Trophoblast cell (in vitro differentiated cells and primary cell): ENCODE data around the gene DNAH10.
A peak's percentile ranks its signal among the peaks of the same experiment; 100 is the strongest.

ENCODE experiments used
- DNase-seq, 2 donors: peaks; one replicate each; pipeline ENCODE4 v3.0.0-alpha.2; 2016
- H2AFZ ChIP-seq: 2 replicates; pipeline ENCODE4 v1.6.1; 2013; ENCODE audit warnings: low read length, moderate library complexity, mild to moderate bottlenecking; ENCODE audit not compliant: insufficient read depth, poor library complexity
- H2AK5ac ChIP-seq: 2 replicates; pipeline ENCODE4 v1.6.1; 2013; ENCODE audit warnings: mild to moderate bottlenecking, low read length
- H2BK120ac ChIP-seq: 2 replicates; pipeline ENCODE4 v1.6.1; 2013; ENCODE audit warnings: low read length, mild to moderate bottlenecking, moderate library complexity; ENCODE audit not compliant: insufficient read depth, poor library complexity
- H2BK12ac ChIP-seq: 2 replicates; pipeline ENCODE4 v1.6.1; 2013; ENCODE audit warnings: mild to moderate bottlenecking, low read length, moderate library complexity
- H2BK5ac ChIP-seq: 2 replicates; pipeline ENCODE4 v1.6.1; 2013; ENCODE audit warnings: low read length, low read depth, moderate library complexity, mild to moderate bottlenecking; ENCODE audit not compliant: poor library complexity
- H3K14ac ChIP-seq: 2 replicates; pipeline ENCODE4 v1.6.1; 2013; ENCODE audit warnings: mild to moderate bottlenecking, low read length
- H3K18ac ChIP-seq: 2 replicates; pipeline ENCODE4 v1.6.1; 2013; ENCODE audit warnings: mild to moderate bottlenecking, low read length
- H3K23ac ChIP-seq: 2 replicates; pipeline ENCODE4 v1.6.1; 2013; ENCODE audit warnings: low read length
- H3K27ac ChIP-seq: 2 replicates; pipeline ENCODE4 v1.5.1; 2013; ENCODE audit warnings: low read depth, mild to moderate bottlenecking, inconsistent platforms, low read length, moderate library complexity
- H3K27me3 ChIP-seq: 2 replicates; pipeline ENCODE4 v1.6.1; 2013; ENCODE audit warnings: inconsistent platforms, mild to moderate bottlenecking, low read length, moderate library complexity; ENCODE audit not compliant: insufficient read depth
- H3K36me3 ChIP-seq, 2 experiments: 1 replicate in 1 of 2; 2 replicates in 1 of 2; pipeline ENCODE4 v1.6.1; 2013; ENCODE audit warnings: low read length in 2 of 2, mild to moderate bottlenecking in 2 of 2, moderate library complexity in 1 of 2; ENCODE audit not compliant: insufficient read depth in 2 of 2, control insufficient read depth in 1 of 2
- H3K4ac ChIP-seq: 2 replicates; pipeline ENCODE4 v1.6.1; 2013; ENCODE audit warnings: low read depth, mild to moderate bottlenecking, low read length, moderate library complexity
- H3K4me1 ChIP-seq, 2 experiments: 1 replicate in 1 of 2; 2 replicates in 1 of 2; pipeline ENCODE4 v1.6.1; 2013; ENCODE audit warnings: low read length in 2 of 2, mild to moderate bottlenecking in 2 of 2, moderate library complexity in 1 of 2; ENCODE audit not compliant: insufficient read depth in 2 of 2, control insufficient read depth in 1 of 2
- H3K4me2 ChIP-seq: 2 replicates; pipeline ENCODE4 v1.6.1; 2013; ENCODE audit warnings: inconsistent platforms, mild to moderate bottlenecking, low read length, moderate library complexity
- H3K4me3 ChIP-seq: 2 replicates; pipeline ENCODE4 v1.5.1; 2013; ENCODE audit warnings: mild to moderate bottlenecking, low read depth, low read length, inconsistent platforms
- H3K79me1 ChIP-seq: one replicate; pipeline ENCODE4 v1.6.1; 2013; ENCODE audit warnings: low read length
- H3K79me2 ChIP-seq: 2 replicates; pipeline ENCODE4 v1.6.1; 2013; ENCODE audit warnings: low read length, mild to moderate bottlenecking; ENCODE audit not compliant: control insufficient read depth, insufficient read depth, poor library complexity
- H3K9ac ChIP-seq: 2 replicates; pipeline ENCODE4 v1.6.1; 2013; ENCODE audit warnings: mild to moderate bottlenecking, low read length
- H3K9me3 ChIP-seq: 2 replicates; pipeline ENCODE4 v1.6.1; 2013; ENCODE audit warnings: low read depth, mild to moderate bottlenecking, control low read depth, inconsistent platforms, low read length; ENCODE audit not compliant: insufficient read depth
- H4K12ac ChIP-seq: 2 replicates; pipeline ENCODE4 v1.6.1; 2013; ENCODE audit warnings: low read depth, mild to moderate bottlenecking, low read length, moderate library complexity
- H4K8ac ChIP-seq: 2 replicates; pipeline ENCODE4 v1.6.1; 2013; ENCODE audit warnings: low read depth, mild to moderate bottlenecking, low read length, moderate library complexity
- H4K91ac ChIP-seq: one replicate; pipeline ENCODE4 v1.6.1; 2013; ENCODE audit warnings: low read depth, mild to moderate bottlenecking, low read length, moderate library complexity
- WGBS: extraction: QIAGEN DNeasy Blood & Tissue Kit; methylation state at CpG from one replicate; pipeline ENCODE4 v1.1.7; 2013; ENCODE audit warnings: missing lambda C conversion rate; ENCODE audit not compliant: insufficient read length, insufficient coverage; ENCODE audit errors: extremely low coverage; 5-methylcytosine and 5-hydroxymethylcytosine counted together

DNAH10 gene

GRCh38 chr12:123750159-123750656 is 11.9 kb upstream of the DNAH10 start:
- H3K4me2 ChIP-seq: no peak overlapping the region
- peaks cover 28 to 42% of the 10 kb centered on the region in 2 experiments for H3K36me3 ChIP-seq
- no peaks in the 10 kb centered on the region for H3K27me3 ChIP-seq
- no peaks in the 10 kb centered on the region for H3K4me1 ChIP-seq
- H3K9me3 ChIP-seq: no peaks in the 10 kb centered on the region
- no peak overlapping the region for H2BK5ac ChIP-seq
- no peak overlapping the region for H2BK120ac ChIP-seq
- no peak overlapping the region for H4K91ac ChIP-seq
- no peak overlapping the region for H4K12ac ChIP-seq
- H3K79me1 ChIP-seq: no peaks in the 10 kb centered on the region
- H2AK5ac ChIP-seq: no peak overlapping the region
- H3K4ac ChIP-seq: no peak overlapping the region
- no peak overlapping the region for H4K8ac ChIP-seq
- H3K27ac ChIP-seq: no peak overlapping the region
- H2BK12ac ChIP-seq: no peak overlapping the region
- H3K18ac ChIP-seq: no peak overlapping the region
- no peak overlapping the region for H3K14ac ChIP-seq
- H2AFZ ChIP-seq: no peak overlapping the region
- peak in 1 of 2 donors; percentile 25 for DNase-seq
- WGBS: no CpG with 5 or more reads among the region's 8 CpGs
- H3K23ac ChIP-seq: no peak overlapping the region
- no peaks in the 10 kb centered on the region for H3K79me2 ChIP-seq
- no peak overlapping the region for H3K4me3 ChIP-seq
- no peak overlapping the region for H3K9ac ChIP-seq

- H2BK120ac ChIP-seq: no peak overlapping the region
- H3K27me3 ChIP-seq: no peaks in the 10 kb centered on the region
- H3K4me2 ChIP-seq: no peak overlapping the region
- no peak overlapping the region for H4K8ac ChIP-seq
- H3K79me2 ChIP-seq: no peaks in the 10 kb centered on the region
- DNase-seq: no peak
- H3K4ac ChIP-seq: no peak overlapping the region
- no peak overlapping the region for H4K91ac ChIP-seq
- no peak overlapping the region for H2BK12ac ChIP-seq
- no peak overlapping the region for H2BK5ac ChIP-seq
- H3K18ac ChIP-seq: no peak overlapping the region
- no peak overlapping the region for H2AFZ ChIP-seq
- H3K4me1 ChIP-seq: no peaks in the 10 kb centered on the region
- no peaks in the 10 kb centered on the region for H3K79me1 ChIP-seq
- H3K36me3 ChIP-seq: peaks cover 33 to 43% of the 10 kb centered on the region in 2 experiments
- H3K14ac ChIP-seq: no peak overlapping the region
- H3K4me3 ChIP-seq: no peak overlapping the region
- no peak overlapping the region for H2AK5ac ChIP-seq
- WGBS: no CpG with 5 or more reads among the region's 3 CpGs
- no peak overlapping the region for H3K9ac ChIP-seq
- no peak overlapping the region for H3K27ac ChIP-seq
- no peak overlapping the region for H3K23ac ChIP-seq
- H4K12ac ChIP-seq: no peak overlapping the region
- no peaks in the 10 kb centered on the region for H3K9me3 ChIP-seq
Observed at GRCh38 chr12:123752046-123752445, 10.1 kb upstream of the DNAH10 start.

GRCh38 chr12:123754041-123754772 is 7.9 kb upstream of the DNAH10 start:
- H3K4me2 ChIP-seq: no peak overlapping the region
- no peak overlapping the region for H3K4me3 ChIP-seq
- H3K9me3 ChIP-seq: no peaks in the 10 kb centered on the region
- no peak overlapping the region for H2BK5ac ChIP-seq
- H3K36me3 ChIP-seq: peaks cover 29 to 36% of the 10 kb centered on the region in 2 experiments
- H2BK120ac ChIP-seq: no peak overlapping the region
- no peak overlapping the region for H3K23ac ChIP-seq
- no peaks in the 10 kb centered on the region for H3K4me1 ChIP-seq
- no peak for DNase-seq
- H3K18ac ChIP-seq: no peak overlapping the region
- H3K9ac ChIP-seq: no peak overlapping the region
- H2BK12ac ChIP-seq: no peak overlapping the region
- H4K12ac ChIP-seq: no peak overlapping the region
- no CpG with 5 or more reads among the region's 12 CpGs for whole genome bisulfite sequencing
- no peak overlapping the region for H3K4ac ChIP-seq
- no peaks in the 10 kb centered on the region for H3K79me2 ChIP-seq
- no peak overlapping the region for H4K91ac ChIP-seq
- H3K27me3 ChIP-seq: no peaks in the 10 kb centered on the region
- H3K79me1 ChIP-seq: no peaks in the 10 kb centered on the region
- no peak overlapping the region for H2AK5ac ChIP-seq
- H3K14ac ChIP-seq: no peak overlapping the region
- H2AFZ ChIP-seq: no peak overlapping the region
- no peak overlapping the region for H3K27ac ChIP-seq
- no peak overlapping the region for H4K8ac ChIP-seq

GRCh38 chr12:123757561-123757960 is 4.5 kb upstream of the DNAH10 start:
- H3K27me3 ChIP-seq: peaks cover 5% of the 10 kb centered on the region
- no peak overlapping the region for H3K4me3 ChIP-seq
- no peak overlapping the region for H2BK12ac ChIP-seq
- H3K4me1 ChIP-seq: peaks cover 4 to 7% of the 10 kb centered on the region in 2 experiments
- no peak overlapping the region for H3K18ac ChIP-seq
- no peak overlapping the region for H2AFZ ChIP-seq
- no CpG with 5 or more reads among the region's 6 CpGs for WGBS
- no peak for DNase-seq
- H3K23ac ChIP-seq: no peak overlapping the region
- no peak overlapping the region for H2BK5ac ChIP-seq
- no peak overlapping the region for H3K27ac ChIP-seq
- no peak overlapping the region for H4K12ac ChIP-seq
- peaks cover 14 to 23% of the 10 kb centered on the region in 2 experiments for H3K36me3 ChIP-seq
- H4K8ac ChIP-seq: no peak overlapping the region
- no peaks in the 10 kb centered on the region for H3K79me1 ChIP-seq
- no peak overlapping the region for H2BK120ac ChIP-seq
- H3K14ac ChIP-seq: no peak overlapping the region
- no peak overlapping the region for H4K91ac ChIP-seq
- H3K9me3 ChIP-seq: no peaks in the 10 kb centered on the region
- no peak overlapping the region for H2AK5ac ChIP-seq
- H3K4me2 ChIP-seq: no peak overlapping the region
- no peak overlapping the region for H3K4ac ChIP-seq
- no peaks in the 10 kb centered on the region for H3K79me2 ChIP-seq
- H3K9ac ChIP-seq: no peak overlapping the region
